GM13976 (cell line): ENCODE measurements around the gene NMT1.

Experiments
- DNase-seq: peaks from one replicate; pipeline ENCODE4 v3.0.0; 2012; ENCODE audit warnings: low spot score
- CTCF ChIP-seq: IDR thresholded peaks from 2 replicates; pipeline ENCODE4 v1.5.1; 2012; ENCODE audit warnings: borderline replicate concordance, mild to moderate bottlenecking; ENCODE audit not compliant: insufficient read depth; ENCODE audit errors: extremely low read depth, missing control alignments, control extremely low read depth
- in situ Hi-C: fragments of 300-500 bp; cut with MboI; formaldehyde crosslinking; loops from one replicate; pipeline ENCODE4 v1.12.0; 2022; ENCODE audit warnings: low sequenced_read_pairs, mixed read lengths, inconsistent platforms; ENCODE audit not compliant: unreplicated experiment

The NMT1 gene

GRCh38 chr17:45096926-45097325, 35.8 kb downstream of the NMT1 start:
- TF ChIP-seq CTCF, result no peak
- no peak for DNase-seq
- in situ Hi-C loops, result no loop called here

- TF ChIP-seq CTCF, result no peak
- in situ Hi-C loops, result no loop called here
- DNase-seq, result no peak
Observed at GRCh38 chr17:45098081-45098868, 37.2 kb downstream of the NMT1 start.

GRCh38 chr17:45098869-45099616, 37.9 kb downstream of the NMT1 start:
- peak; percentile 90 for DNase-seq
- in situ Hi-C loops, result no loop called here
- peak; percentile 86 for TF ChIP-seq CTCF

- in situ Hi-C loops, result loop anchor here (10.0 kb wide), 1 partner anchor 187 kb away; the partner anchor contains the start of gene GFAP
- no peak for DNase-seq
- TF ChIP-seq CTCF, result no peak
Observed at GRCh38 chr17:45101546-45101882, 40.4 kb downstream of the NMT1 start.

- DNase-seq, result no peak
- TF ChIP-seq CTCF, result no peak
- in situ Hi-C loops, result loop anchor here (10.0 kb wide), 1 partner anchor 187 kb away; the partner anchor contains the start of gene GFAP
Observed at GRCh38 chr17:45101883-45102811, 41.0 kb downstream of the NMT1 start.

GRCh38 chr17:45102856-45103255, 41.7 kb downstream of the NMT1 start:
- no peak for TF ChIP-seq CTCF
- no peak for DNase-seq
- in situ Hi-C loops, result loop anchor here (10.0 kb wide), 1 partner anchor 188 kb away; the partner anchor contains the start of gene GFAP
